Omental fat pad (tissue), 4 donors: ENCODE data around the gene TRAPPC2. TPM values are rescaled to one million over a fixed set of nuclear protein-coding genes. Genes with fewer than 3 reads are reported as not detected.

Experiments used
- ATAC-seq: fragments of 150-250 bp; one replicate; pipeline ENCODE4 v1.9.1; 2016; ENCODE audit warnings: mild to moderate bottlenecking, moderate library complexity; ENCODE audit not compliant: low FRiP score
- DNase-seq: peaks from one replicate; pipeline ENCODE4 v3.0.0-alpha.2; 2019; ENCODE audit warnings: low spot score
- total RNA-seq, 4 donors: library from RNA; depleted of rRNA; stranded (reverse); fragments of >200 nt; gene quantifications; one replicate each; pipeline ENCODE4 v1.1.0, GENCODE V29; 2016
- TF ChIP-seq, protein P1 (sequence below), 3 donors: fragments of 450-650 bp; IDR thresholded peaks; one replicate each; pipeline ENCODE4 v1.5.1; 2016 to 2017; ENCODE audit warnings: antibody characterized with exemption in 3 of 3, mild to moderate bottlenecking in 3 of 3, moderate library complexity in 2 of 3

TRAPPC2 gene
- total RNA-seq, 4 donors from 2014 or later, result 6.6 to 13.1 (median 8.7) TPM

DNA sequence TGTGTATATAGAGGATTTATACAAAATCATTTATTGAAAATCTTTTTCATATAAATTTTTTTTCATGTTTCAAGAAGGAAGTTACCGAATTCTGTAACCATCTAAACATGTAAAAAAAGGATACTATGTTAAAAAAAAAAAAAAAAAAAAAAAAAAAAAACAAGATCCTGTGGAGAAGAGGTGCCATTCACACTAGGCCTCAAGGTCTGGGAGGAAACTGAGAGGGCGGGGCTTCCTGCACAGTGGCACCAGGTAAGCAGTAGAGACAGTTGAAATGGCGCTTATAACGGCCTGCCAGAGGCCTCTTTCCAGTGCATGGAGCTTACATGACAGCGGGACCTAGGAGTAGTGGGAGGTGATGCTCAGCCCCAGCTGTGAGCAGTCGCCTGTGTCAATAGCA is 17.5 kb downstream of the TRAPPC2 start:
- no peak for DNase-seq
- TF ChIP-seq, protein P1, sequence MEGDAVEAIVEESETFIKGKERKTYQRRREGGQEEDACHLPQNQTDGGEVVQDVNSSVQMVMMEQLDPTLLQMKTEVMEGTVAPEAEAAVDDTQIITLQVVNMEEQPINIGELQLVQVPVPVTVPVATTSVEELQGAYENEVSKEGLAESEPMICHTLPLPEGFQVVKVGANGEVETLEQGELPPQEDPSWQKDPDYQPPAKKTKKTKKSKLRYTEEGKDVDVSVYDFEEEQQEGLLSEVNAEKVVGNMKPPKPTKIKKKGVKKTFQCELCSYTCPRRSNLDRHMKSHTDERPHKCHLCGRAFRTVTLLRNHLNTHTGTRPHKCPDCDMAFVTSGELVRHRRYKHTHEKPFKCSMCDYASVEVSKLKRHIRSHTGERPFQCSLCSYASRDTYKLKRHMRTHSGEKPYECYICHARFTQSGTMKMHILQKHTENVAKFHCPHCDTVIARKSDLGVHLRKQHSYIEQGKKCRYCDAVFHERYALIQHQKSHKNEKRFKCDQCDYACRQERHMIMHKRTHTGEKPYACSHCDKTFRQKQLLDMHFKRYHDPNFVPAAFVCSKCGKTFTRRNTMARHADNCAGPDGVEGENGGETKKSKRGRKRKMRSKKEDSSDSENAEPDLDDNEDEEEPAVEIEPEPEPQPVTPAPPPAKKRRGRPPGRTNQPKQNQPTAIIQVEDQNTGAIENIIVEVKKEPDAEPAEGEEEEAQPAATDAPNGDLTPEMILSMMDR (IDR thresholded peaks at IDR 0.05), result no peak
- no peak for ATAC-seq

DNA sequence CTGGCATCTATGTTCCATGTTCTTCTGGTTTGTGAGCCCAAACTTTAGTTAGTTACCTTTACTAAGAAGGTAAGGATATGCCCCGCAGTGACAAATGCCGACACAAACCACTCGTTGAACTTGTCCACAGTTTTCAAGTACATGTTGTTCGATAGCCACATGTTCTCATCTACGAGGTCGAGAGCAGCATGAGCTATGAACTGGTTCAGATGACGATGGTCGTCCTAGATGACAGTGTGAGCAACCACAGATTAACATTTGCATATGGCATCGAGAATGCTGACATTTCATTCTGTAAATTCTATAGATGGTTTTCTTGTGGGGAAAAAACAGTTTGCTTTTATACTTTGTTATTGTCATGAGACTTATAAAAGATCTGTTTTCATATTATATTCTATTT is 18.0 kb downstream of the TRAPPC2 start:
- TF ChIP-seq, protein P1 (IDR thresholded peaks at IDR 0.05), result no peak
- DNase-seq (no peak), ATAC-seq (no peak)

DNA sequence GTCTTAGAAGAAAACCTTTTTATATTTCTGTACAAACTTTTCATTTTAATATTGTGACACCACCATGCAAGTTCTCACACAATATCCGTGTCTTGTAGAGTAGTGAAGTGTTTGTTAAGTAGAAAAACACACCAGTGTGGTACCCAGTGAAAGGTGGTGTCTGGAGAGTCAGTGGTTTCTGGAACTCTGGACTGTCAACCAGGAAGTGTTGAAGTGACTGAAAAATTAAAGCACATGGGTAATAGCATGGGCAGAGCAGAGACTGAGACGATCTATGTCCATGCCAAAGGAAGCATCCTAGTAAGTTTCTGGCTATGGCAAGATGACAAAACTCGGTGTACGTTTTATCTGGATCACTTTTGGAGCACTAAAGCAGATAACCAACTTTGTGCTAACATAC is 23.3 kb downstream of the TRAPPC2 start:
- DNase-seq (no peak), ATAC-seq (no peak)
- TF ChIP-seq, protein P1 (IDR thresholded peaks at IDR 0.05), result no peak

DNA sequence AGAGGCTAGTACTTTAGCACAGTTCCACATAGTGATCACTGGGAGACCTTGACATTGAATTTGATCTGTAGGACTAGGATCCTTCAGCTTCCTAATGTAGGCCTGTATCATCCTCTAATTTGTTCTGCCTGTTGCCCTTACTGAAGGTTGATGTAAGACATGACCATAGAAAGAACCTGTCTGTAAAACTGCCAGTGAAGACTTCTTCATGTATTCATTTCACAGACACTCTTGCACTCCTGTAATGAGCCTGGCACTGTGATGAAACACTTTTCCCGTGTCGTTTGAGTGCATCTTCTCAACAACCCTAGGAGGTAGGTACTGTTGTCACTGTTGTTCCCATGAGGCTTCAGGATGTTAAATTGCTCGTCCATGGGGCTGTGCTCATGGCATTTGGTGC is 30.8 kb downstream of the TRAPPC2 start:
- ATAC-seq, result no peak
- no peak for DNase-seq
- TF ChIP-seq, protein P1 (IDR thresholded peaks at IDR 0.05), result no peak

DNA sequence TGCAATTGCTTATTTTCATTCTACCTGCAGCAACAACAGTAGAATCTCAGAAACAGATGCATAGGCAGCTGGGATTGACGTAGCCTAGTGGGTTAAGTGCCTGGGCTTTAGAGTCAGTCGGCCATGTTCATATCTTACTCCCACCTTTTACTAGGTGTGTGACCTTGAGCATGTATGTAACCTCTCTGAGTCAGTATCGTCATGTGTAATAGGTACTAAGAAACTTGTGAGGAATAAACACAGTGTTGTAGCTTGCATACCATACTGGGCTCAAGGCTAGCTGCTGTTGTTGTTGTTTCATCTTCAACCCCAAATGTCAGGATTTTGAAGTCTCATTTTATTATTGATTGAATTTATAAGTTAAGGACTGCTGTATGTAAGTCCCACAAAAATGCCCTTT is 31.3 kb downstream of the TRAPPC2 start:
- ATAC-seq, result no peak
- TF ChIP-seq, protein P1 (IDR thresholded peaks at IDR 0.05), result no peak

DNA sequence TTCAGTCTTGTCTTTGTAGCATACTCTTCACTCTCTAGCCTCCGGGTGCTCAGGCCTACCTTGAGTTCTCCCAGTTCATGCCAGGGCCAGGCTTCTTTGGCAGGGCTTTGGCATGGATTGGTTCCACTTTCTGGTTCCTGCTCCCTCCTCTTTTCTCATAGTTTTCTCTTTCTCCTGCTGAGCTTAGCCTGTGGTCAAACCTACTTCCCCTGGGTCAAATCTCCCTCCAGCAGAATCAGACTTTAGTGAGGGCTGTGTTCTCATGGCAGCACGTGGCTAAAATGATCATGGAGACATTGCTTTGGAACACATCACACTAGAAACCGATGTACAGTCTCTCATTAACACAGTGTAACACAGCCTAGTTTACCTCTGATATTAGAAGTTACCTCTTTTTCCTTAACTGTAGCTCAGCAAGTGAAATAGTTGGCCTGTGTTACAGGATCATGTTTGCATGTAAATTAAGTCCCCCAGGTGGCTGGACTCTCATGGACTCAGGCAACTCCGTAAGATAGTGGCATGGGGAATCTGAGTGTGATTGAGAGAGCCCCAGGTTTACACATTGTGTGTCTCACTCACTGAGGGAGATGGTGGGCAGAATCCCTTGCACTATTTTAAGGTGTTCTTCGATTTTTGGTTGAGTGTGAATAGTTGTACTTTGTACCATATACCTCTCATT is 32.2 kb downstream of the TRAPPC2 start:
- ATAC-seq (no peak), DNase-seq (no peak)
- TF ChIP-seq, protein P1 (IDR thresholded peaks at IDR 0.05), result no peak

More for the DNA sequence above, 31.3 kb downstream of the TRAPPC2 start:
- no peak for DNase-seq

DNA sequence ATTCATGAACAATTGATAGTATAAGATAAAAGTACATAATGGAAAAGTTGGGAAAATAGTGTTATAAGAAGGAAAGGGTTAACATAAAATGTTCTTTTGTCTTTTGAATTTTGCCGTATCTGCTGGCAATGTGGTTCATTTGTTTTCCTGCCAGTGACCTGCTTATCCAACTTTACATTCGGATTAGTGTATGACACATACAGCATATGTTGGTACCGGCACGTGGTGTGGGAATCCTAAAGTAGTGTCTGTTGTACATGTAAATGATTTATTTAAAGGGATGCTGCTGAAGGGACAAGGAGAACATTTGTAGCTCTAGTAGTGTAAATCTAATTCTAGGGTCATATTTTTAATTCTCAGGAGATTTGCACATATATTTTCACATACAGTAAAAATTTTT is 34.0 kb downstream of the TRAPPC2 start:
- ATAC-seq (no peak), DNase-seq (no peak)
- TF ChIP-seq, protein P1 (IDR thresholded peaks at IDR 0.05), result no peak
